Measurements from ENCODE around the gene TTC3.

TTC3 gene

DNA sequence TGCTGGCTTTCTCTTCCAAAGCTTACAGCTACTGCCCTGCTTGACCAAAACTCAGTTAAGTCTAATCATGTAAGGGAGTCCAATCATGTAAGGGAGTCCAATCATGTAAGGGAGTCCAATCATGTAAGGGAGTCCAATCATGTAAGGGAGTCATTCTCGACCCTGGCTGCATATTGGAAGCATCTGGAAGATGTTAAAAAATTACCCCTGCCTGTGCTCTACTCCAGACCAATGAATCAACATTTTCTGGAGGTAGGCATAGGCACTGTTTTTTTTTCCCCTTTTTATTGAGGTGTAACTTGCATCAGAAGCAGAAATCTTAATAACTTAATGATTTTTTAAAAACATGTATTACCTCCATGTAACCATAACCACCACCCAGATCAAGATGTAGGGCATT, 9.6 kb upstream of the TTC3 start:
- DNase-seq = no peak

DNA sequence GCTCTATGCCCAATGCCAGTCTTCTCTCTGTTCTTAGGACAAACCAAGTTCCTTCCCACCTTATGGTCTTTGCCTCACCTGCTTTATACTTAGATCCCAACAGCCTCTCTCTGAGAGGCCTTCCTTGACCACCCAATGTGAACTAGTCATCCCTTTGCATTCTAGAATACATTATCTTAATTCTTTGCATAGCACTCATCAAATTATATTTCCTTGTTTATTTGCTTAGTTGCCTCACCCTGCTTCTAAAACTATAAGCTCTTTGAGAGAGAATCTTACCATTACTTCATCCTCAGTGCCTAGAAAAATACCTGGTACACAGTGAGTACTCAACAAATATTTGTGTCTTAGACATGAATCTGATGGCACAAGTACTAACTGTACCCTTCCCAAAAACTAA, 8.2 kb upstream of the TTC3 start:
- no peak for DNase-seq

DNA sequence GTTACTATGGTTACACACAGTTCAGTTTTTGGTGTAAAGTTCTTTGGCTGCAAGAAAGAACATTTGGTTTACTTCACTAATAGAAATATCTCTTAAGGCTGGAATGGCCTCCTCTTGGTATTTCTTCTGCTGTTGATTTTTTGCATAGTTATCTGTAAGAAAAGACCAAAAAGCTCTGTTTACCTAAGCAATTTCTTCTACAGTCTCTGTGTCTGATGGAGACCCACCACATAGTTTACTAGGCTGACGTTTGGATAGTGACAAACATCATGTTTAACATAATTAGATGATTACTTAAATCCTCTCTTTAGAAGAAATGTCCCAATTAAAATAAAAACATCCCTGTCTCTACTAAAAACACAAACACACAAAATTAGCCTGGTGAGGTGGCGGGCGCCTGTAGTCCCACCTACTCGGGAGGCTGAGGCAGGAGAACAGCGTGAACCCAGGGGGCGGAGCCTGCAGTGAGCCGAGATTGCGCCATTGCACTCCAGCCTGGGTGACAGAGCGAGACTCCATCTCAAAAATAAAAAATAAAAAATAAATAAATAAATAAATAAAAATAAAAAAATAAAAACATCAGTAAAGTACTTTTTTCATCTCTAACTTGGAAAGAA, 7.4 kb upstream of the TTC3 start:
- DNase-seq = no peak

DNA sequence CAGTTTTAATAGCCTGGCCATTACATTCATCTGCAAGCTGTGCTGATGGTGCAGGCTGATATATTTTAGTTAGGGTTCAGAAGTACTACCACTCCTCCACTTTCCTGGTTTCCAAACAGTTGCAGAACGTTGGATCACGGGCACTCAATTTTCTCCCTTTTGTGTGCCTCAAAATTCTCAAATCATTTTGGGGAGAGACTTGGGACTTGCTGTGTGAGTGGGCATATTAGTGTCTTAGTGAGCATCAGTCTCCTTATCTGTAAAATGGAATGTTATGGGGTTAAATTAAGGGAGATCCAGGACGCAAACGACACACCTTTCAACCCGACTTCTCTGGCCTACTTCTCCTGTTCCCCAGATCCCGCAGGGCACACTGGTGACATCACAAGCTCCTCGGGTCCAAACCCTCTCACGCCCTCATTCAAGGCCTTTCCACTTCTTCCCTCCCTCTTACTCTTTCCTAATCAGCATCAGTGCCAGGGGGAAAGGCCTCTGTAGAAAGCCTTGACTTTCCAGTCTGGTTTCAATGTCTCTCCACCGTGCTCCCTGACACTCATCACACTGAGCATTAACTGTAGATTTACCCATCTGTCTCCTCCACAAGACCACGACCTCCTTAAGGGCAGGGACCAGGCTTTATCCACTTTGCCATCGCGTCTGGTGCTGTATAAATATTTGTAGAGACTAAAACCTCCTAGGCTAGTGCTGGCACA, 1.3 kb upstream of the TTC3 start:
- no peak for DNase-seq

DNA sequence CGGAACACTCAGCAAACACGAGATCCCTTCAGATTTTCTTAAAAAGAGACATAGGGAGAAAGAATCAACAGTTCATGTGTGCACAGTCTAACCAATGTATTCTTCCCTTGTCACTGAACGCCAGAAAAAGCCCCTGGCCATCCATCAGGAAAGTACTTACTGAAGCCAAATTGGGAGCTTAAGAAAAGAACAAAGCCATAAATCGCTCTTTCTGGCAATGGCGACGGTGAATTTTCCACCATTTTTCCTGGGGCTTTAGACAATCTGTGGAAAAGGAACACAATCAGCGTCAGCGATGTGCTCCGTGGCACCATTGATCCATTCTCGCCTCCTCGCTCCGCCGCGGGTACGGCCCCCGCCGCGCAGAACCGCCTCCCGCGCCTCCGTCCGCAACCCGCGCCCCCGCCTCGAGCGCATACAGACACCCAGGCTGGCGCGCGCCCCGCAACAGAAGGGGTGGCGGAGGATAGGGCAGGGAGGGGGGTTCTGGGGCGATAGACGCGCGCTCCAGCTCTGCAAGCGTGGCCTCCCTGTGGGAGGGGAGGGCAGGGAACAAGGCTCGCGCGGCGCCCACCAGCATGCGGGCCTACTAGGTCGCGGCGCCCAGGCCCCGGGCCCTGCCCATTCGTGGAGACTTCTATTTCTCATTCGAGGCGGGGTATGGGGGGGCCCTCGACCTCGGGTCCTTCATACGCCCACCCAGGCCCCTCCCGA, 623 bp upstream of the TTC3 start:
- peak; percentile 70 to 75 for DNase-seq

DNA sequence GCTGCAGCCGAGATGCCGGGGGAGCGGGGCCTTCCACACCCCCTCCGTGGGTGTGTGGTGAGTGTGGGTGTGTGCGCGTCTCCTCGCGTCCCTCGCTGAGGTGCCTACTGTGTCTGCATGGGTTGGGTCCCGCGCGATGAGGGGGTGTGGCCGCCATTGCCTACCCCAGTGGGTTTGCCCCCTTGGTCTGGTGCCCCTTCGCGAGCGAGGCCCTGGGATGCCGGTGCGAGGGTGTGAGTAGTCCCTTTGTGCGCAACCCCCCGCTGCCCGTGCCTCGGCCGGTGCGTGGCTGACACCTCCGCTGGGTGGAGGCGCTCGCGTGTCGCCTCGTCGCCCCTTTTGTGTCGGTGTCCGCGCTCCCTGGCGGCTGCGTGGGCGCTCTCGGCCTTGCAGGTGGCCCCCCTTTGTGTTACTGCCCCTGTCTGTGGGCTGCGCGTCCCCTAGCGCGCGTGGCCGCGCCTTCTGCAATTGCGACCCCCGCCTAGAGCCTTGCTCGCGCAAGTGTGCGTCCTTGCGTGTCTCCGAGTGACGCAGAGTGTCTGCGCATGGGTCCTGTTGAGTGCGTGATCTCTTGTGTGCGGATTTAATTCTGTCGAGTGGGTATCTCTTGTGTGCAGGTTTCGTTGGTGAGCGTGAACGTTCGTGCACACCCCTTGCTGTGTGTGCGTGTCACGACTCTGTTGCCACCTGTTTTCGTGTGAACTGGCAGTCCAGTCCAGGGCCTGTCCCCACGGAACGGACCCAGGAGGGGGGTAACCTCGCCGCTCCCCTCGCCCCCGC, 553 bp downstream of the TTC3 start:
- DNase-seq = peak; percentile 55 to 56

DNA sequence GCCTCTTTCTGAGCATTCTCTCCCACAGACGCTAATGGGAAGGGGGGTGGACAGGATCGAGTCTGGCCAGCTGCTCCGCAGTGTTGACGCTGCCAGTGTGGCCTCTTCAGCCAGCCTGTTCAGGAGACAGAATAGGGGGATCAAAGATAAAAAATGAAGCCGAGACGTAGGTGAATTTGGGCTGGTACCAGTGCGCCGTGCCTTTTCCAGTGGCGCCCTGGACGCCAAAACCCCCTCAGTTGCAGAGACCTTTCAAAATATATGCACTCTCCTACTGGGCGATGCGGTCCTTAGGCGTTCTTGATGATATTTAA, 1.1 kb downstream of the TTC3 start:
- no peak for DNase-seq

DNA sequence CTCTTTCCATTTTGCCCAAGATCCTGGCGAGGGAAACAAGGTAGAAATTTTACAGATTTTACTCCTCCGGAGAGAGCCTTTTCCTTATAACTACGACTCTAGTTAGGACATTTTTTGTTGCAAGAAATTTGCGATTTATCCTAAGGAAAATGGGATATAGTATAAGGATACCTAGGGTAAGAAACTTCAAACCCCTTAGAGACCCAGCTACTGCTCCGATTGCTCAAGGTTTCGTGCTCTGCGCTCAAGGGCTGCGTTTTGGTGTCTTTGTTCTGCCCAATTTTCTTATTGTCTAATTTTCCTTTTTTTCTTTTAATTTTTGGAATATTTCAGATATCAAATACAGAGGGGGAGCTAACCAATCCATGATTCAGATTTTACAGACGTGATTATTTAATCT, 1.5 kb downstream of the TTC3 start:
- DNase-seq = no peak

DNA sequence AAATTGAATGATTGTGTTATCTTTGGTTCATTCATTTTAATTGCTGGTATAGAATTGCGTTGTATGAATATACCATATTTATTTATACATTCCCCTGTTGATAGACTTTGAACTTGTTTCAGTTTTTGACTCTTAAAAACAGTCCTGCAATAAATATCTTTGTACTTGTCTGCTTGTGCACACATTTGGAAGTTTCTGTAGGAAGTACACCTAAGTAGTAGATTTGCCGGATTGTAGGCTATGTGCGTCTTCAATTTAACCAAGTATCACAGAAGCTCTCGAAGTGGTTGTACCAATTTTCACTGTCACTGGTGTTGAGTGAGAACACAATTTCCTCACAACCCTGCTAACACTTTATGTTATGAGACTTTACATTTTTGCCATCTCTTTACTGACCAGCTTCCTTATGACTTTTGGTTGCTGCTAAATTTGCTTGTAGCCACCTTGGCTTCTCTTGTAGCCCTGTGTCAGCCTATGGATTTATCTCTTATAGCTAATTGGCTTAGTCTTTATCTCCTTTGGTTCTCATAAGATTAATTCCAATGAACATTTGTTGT, 2.2 kb downstream of the TTC3 start:
- no peak for DNase-seq

DNA sequence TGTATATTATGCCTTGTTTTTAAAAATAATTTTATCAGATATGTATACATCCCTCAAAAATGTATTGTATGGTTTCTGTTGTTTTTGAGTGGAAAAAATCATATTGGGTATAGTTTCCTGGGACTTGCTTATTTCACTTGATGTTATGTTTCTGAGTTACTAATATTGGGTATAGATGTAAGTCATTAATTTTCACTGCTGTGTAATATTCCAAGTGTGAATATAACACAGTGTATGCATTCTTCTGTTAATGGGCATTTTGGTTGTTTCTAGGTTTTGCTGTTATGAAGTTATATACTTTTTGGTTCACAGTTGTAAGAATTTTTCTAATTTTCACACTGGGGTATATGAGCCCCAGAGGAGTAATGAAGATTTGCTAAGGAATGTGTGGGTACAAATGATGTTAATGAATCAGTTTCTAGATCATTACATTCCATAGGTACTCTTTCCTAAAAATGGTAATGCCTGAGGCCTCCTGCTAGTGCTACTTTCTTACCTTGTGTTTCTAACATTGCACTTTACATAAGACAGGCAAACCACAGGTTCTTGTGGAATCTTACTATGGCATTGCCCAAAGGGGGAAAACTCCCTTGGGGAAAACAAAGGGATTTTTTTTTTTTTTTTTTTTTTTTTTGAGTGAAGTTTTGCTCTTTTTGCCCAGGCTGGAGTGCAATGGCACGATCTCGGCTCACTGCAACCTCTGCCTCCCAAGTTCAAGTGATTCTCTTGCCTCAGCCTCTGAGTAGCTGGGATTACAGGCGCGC, 3.2 kb downstream of the TTC3 start:
- no peak for DNase-seq

DNA sequence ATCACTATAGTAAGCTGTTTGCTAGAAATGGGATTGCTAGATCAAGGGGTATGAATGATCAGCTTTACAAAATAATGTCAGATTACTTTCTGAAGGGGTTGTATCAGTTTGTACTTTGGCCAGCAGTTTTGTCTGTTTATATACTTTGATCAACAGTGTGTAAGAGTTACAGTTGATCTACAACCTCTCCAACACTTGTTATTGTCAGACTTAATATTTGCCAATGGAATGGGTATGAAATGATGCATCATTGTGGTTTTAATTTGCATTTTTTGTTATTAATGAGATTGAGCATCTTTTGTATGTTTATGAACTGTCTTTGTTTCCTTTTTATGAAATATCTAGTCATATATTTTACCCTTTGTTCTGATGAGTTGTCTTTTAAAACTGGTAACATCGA, 4.3 kb downstream of the TTC3 start:
- no peak for DNase-seq

DNA sequence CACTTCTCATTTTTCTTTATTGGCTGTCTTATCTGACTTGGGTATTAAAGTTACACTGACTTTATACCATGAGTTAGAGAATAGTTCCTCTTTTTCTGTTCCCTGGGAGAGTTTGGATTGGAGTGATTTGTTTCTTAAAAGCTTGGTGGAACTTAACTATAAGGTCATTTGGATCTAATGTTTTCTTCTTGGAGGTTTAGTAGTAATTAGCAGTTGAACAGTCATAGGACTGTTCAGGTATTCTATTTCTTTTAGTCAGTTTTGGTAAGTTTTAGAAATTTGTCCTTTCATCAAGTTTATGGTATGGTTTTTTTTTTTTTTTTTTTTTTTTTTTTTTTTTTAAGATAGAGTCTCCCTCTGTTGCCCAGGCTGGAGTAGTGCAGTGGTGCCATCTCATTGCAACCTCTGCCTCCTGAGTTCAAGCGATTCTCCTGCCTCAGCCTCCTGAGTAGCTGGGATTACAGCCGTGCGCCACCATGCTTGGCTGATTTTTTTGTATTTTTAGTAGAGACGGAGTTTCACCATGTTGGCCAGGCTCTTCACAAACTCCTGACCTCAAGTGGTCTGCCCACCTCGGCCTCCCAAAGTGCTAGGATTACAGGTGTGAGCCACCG, 6.3 kb downstream of the TTC3 start:
- DNase-seq = no peak

DNA sequence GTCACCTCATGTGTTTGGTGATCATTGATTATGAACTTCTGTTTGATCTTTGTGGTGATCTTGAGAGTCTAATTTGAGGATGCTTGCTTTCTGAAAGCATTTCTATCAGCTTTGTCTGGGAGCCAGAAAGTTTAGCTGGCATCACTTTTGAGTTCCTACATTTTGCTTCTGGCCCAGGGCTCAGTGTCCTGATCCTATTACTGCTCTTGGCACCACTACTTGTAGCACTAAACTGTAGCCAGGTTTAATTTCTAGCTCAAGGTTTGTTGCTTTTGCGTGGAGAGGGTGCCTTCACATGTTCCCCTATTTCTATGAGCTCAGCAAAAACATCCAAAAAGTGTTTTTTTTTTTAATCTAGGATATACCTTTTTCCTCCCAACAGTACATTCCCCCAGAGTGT, 9.3 kb downstream of the TTC3 start:
- DNase-seq = no peak

DNA sequence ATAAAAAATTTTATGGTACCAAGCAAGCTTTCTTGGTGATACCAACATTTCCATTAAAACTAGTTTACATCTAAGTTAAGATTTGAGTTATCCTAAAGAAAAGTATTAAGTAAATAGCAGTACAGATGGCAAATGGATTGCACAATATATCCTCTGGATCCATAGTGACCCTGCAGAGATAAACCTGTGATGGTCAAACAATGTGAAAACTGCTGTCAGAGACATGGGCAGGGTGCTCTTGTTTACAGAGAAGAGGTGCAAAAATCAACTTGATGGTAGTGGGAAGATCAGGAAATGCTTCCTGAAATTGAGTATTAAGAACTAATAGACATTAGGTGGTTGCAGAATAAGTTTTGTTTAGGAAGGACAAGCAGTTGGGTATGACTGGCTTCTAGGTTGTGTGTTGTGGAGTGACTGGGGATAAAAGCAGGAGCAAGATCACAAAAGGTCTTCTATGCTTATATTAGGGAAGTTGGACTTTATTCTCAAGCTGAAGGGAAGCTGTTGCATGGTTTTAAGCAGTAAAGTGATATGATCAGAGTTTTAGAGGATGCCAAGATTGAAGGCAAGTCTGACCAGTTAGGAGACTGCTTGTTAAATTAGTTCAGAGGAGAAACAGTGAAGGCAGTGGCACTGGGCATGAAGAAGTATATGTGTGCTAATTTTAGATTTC, 9.9 kb downstream of the TTC3 start:
- DNase-seq = no peak

DNA sequence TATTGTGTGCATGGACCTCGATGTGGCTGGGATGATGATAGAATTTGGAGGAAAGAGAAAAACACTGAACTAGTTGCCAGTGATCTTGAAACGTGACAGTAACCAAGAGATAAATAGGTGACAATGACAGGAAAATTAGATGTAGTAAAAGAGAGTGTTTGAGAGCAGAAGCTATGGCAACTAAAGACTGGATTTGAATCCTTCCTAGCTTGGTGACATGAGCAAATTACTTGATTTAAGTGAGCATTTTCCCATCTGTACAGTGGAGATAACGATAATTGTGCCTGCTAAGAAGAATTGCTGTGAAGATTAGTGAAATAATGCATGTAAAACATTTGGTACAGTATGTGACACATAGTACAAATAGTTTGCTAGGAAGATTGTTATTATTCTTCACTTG, 12.7 kb downstream of the TTC3 start:
- DNase-seq = no peak

DNA sequence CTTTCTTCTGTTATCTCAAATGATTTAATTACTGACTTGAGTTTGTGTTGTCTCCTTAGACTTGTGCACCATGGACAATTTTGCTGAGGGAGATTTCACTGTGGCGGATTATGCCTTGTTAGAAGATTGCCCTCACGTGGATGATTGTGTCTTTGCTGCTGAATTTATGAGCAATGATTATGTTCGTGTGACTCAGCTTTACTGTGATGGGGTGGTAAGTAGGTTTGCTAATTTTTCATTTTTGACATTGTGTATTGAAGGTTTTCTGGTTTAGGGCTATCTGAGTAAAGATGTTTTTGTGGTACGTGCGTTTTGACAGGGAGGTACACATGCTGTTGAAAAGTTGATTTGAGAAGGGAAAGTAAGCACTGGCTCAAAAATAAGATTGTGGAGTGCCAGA, 14.1 kb downstream of the TTC3 start:
- no peak for DNase-seq

DNA sequence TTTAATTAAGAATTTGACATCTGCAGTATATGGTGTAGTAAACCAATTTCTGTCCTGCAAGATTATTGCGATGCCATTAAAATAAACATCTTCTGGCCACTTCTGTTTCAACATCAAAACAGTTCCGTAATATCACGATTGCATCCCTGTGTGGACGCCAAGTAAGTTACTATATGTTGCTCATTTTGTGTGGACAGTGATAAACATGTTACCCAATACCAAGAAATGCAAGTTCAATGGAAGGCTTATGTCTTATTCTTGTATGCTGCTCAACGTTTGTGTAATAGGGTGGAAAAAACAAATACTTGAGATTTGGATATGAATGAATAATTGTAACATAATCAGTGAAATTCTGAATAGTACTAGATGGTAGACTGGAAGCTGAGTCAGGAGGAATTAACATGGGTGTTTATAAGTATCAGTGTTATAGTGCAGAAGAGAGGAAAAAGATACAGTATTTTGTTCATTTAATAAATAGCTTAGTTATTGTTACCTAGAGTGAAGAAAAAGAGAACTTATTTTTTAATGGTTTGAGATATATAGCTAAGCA, 15.2 kb downstream of the TTC3 start:
- no peak for DNase-seq

DNA sequence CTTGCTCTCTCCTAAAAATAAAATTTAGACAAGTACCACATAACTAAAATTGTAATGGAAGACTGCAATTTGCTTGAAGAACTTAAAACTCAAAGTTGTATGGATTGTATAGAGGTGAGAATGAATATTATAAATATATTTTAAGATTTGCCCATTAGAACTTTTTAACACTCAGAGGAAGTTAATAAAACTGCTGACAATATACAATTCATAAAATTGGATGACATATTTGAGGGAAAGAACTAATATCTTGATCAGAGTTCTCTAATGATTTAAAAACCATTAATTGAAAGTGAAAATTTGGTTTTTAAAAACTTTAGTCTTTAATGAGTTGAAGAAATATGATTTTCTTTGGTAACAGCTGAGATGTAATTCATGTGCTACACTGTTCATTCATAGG, 20.9 kb downstream of the TTC3 start:
- DNase-seq = no peak

DNA sequence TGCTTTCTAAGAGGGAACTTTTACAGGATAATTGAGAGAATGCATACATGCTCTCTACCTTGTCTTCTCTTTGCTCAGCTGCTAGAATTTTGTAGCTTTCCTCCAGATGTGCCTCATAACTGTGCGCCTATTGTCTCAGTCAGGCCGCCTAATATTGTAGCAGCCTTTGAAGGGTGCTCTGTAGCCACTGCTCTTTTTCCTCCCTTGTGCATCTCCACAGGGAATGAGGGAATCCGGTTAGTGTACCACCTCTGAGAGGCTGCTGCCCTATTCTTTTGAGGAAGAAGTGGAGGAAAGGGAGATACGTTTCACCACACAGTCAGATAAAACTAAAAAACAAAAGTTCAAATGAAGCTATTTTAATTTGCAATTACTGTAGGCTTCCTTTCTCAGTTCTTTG, 22.8 kb downstream of the TTC3 start:
- no peak for DNase-seq

DNA sequence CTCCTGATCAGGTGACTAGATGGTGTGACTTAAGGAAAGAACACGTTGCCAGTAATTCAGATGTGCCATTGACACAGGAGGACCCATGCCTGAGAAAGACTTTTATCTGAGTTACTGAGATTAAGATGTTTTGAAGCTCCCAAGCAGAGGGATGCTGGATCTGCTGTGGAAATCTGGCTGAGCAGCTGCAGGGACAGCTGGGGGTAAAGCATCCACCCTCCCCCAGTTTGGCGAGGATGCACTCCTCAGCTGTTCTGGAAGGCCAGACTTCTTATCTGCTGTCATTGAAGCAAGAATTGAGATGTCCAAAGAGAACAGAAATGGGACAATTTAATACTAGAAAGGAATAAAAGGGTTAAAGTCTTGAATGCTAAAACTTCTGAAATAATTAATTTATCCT, 25.7 kb downstream of the TTC3 start:
- DNase-seq = no peak

DNA sequence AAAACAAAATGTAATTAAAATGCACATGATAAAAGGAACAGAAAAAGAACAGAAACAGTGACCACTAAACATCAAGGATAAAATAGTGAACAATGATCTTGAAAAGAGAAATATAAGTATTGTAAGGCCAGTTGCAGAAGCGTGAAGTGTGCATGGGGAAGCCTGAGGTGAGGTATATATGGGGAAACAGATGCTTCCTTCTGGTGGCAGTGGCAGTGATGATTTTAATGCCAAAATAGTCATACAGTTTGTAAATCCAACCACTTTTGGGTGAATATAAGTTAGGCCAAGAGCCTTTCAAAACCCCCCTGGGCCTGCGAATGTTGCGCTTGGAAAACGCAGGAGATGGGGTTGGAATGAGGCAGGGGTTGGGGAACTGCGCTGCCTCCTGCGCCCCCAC, 27.3 kb downstream of the TTC3 start:
- DNase-seq = no peak
